Omental fat pad (tissue), 4 donors: ENCODE data around the gene EIF4E1B. TPM values are rescaled to one million over a fixed set of nuclear protein-coding genes. Genes with fewer than 3 reads are reported as not detected.

Experiments used
- ATAC-seq: fragments of 150-250 bp; one replicate; pipeline ENCODE4 v1.9.1; 2016; ENCODE audit warnings: mild to moderate bottlenecking, moderate library complexity; ENCODE audit not compliant: low FRiP score
- DNase-seq: peaks from one replicate; pipeline ENCODE4 v3.0.0-alpha.2; 2019; ENCODE audit warnings: low spot score
- CTCF ChIP-seq, 3 donors: fragments of 450-650 bp; IDR thresholded peaks; one replicate each; pipeline ENCODE4 v1.5.1; 2016 to 2017; ENCODE audit warnings: antibody characterized with exemption in 3 of 3, mild to moderate bottlenecking in 3 of 3, moderate library complexity in 2 of 3
- total RNA-seq, 4 donors: library from RNA; depleted of rRNA; stranded (reverse); fragments of >200 nt; gene quantifications; one replicate each; pipeline ENCODE4 v1.1.0, GENCODE V29; 2016

Gene EIF4E1B
- total RNA-seq, 4 donors from 2014 or later = not detected

- no peak for ATAC-seq
- TF ChIP-seq CTCF (IDR thresholded peaks at IDR 0.05) = no peak
- DNase-seq = no peak
Measured at GRCh38 chr5:176690911-176691310, 60.4 kb downstream of the EIF4E1B start.

- TF ChIP-seq CTCF (IDR thresholded peaks at IDR 0.05) = no peak
- ATAC-seq = no peak
- DNase-seq = no peak
Measured at GRCh38 chr5:176691524-176691923, 61.0 kb downstream of the EIF4E1B start.

GRCh38 chr5:176692326-176692725 lies 61.9 kb downstream of the EIF4E1B start:
- no peak for TF ChIP-seq CTCF (IDR thresholded peaks at IDR 0.05)
- ATAC-seq = no peak
- no peak for DNase-seq

- DNase-seq (no peak), ATAC-seq (no peak)
- no peak for TF ChIP-seq CTCF (IDR thresholded peaks at IDR 0.05)
Measured at GRCh38 chr5:176692839-176693476, 62.5 kb downstream of the EIF4E1B start.

- TF ChIP-seq CTCF (IDR thresholded peaks at IDR 0.05) = no peak
- DNase-seq (no peak), ATAC-seq (no peak)
Measured at GRCh38 chr5:176693477-176693851, 63.0 kb downstream of the EIF4E1B start.

- DNase-seq = no peak
- TF ChIP-seq CTCF (IDR thresholded peaks at IDR 0.05) = no peak
- ATAC-seq = no peak
Measured at GRCh38 chr5:176694146-176694545, 63.7 kb downstream of the EIF4E1B start.

GRCh38 chr5:176694631-176695030 lies 64.2 kb downstream of the EIF4E1B start:
- ATAC-seq (no peak), DNase-seq (no peak)
- TF ChIP-seq CTCF (IDR thresholded peaks at IDR 0.05) = no peak
